GM12864 (cell line): Measurements from ENCODE around the gene KANSL1L.

Experiments
- DNase-seq: peaks from one replicate; pipeline ENCODE4 v3.0.0-alpha.2; 2011; ENCODE audit warnings: low read depth
- H3K4me3 ChIP-seq: 2 replicates; pipeline ENCODE4 v1.5.1; 2011; ENCODE audit warnings: mild to moderate bottlenecking, low read depth, low read length, control low read depth
- CTCF ChIP-seq: IDR thresholded peaks from 2 replicates; pipeline ENCODE4 v1.5.1; 2011; ENCODE audit warnings: low read depth, mild to moderate bottlenecking, moderate library complexity, low read length, control low read depth, inconsistent platforms; ENCODE audit errors: missing control alignments

KANSL1L gene

GRCh38 chr2:210002158-210003157, 168.8 kb downstream of the KANSL1L start, which contains the start of gene RPE:
Gene RPE, plus strand, starts transcription at chr2:210002638. Its CDS starts 24 bp downstream, at chr2:210002662.
- no peak for TF ChIP-seq CTCF
- H3K4me3 ChIP-seq, result peak within 1 kb of the TSS; percentile 73
- peak; percentile 83 for DNase-seq

GRCh38 chr2:210000464-210001324, 170.5 kb downstream of the KANSL1L start:
- TF ChIP-seq CTCF, result no peak
- no peak overlapping the region for H3K4me3 ChIP-seq
- DNase-seq, result no peak

GRCh38 chr2:209998596-209998995, 172.6 kb downstream of the KANSL1L start:
- no peak for DNase-seq
- no peak for TF ChIP-seq CTCF
- H3K4me3 ChIP-seq, result no peak overlapping the region

GRCh38 chr2:209993968-209994367, 177.2 kb downstream of the KANSL1L start:
- TF ChIP-seq CTCF, result no peak
- no peak for DNase-seq

GRCh38 chr2:209990838-209991237, 180.4 kb downstream of the KANSL1L start:
- no peak for DNase-seq
- TF ChIP-seq CTCF, result no peak
- H3K4me3 ChIP-seq, result no peak overlapping the region

More at GRCh38 chr2:209993968-209994367, 177.2 kb downstream of the KANSL1L start:
- H3K4me3 ChIP-seq, result no peak overlapping the region

- no peak overlapping the region for H3K4me3 ChIP-seq
- DNase-seq, result no peak
- TF ChIP-seq CTCF, result no peak
These were observed 183.2 kb downstream of the KANSL1L start for GRCh38 chr2:209988010-209988409.
